ENCODE measurements around the gene BPIFA2. TPM values are rescaled to one million over a fixed set of nuclear protein-coding genes. Genes with fewer than 3 reads are reported as not detected.

The BPIFA2 gene
- total RNA-seq, 1 experiment from 2014 or later: not detected

GRCh38 chr20:33147299-33147698, 20.7 kb upstream of the BPIFA2 start:
- no peak for TF ChIP-seq FOSL1 (IDR thresholded peaks at IDR 0.05; ENCODE audit: low read depth)
- DNase-seq (ENCODE audit: low read depth, low spot score): no peak
- ChIA-PET CTCF (no interaction called here), POLR2A (no interaction called here), RAD21 (ENCODE audit: low non-redundant PET in 1 of 2, low total read pairs in 2 of 2, uncharacterized antibody in 2 of 2, unreplicated experiment in 2 of 2) (no interaction called here)
- Histone ChIP-seq H3K79me2 (ENCODE audit: insufficient read depth, low read length) (no peaks in the 10 kb centered on the region), H3K27me3 (ENCODE audit: insufficient read depth, low read length) (peaks cover 35% of the 10 kb centered on the region; the same call in 1 of the 2 replicates), H3K4me1 (ENCODE audit: control insufficient read depth in 1 of 2, insufficient read depth in 2 of 2, low read length in 2 of 2) (no peaks in the 10 kb centered on the region), H2AFZ (ENCODE audit: low read depth, low read length, poor library complexity, severe bottlenecking) (no peak overlapping the region), H3K27ac (ENCODE audit: low read depth, low read length) (no peak overlapping the region), H3K4me3 (replicated peaks in 1 of 2; ENCODE audit: low read depth in 1 of 2, low read length in 2 of 2) (no peak overlapping the region), H3K4me2 (ENCODE audit: low read length) (no peak overlapping the region), H3K9me3 (ENCODE audit: control insufficient read depth in 1 of 2, insufficient read depth in 1 of 2, low read depth in 1 of 2, low read length in 2 of 2) (no peaks in the 10 kb centered on the region), H3K36me3 (ENCODE audit: control insufficient read depth in 1 of 2, insufficient read depth in 2 of 2, low read length in 2 of 2) (no peaks in the 10 kb centered on the region), H3K9ac (ENCODE audit: low read length) (no peak overlapping the region), H4K20me1 (ENCODE audit: insufficient read depth) (no peaks in the 10 kb centered on the region), H3K9me2 (ENCODE audit: insufficient read depth) (no peaks in the 10 kb centered on the region)
- no TSS peak for BruUV-seq (replicated peaks)
- intact Hi-C loops (cut with micrococcal nuclease): no loop called here
- ATAC-seq: no peak

- ATAC-seq (no peak), DNase-seq (ENCODE audit: low read depth, low spot score) (no peak)
- BruUV-seq (replicated peaks): no TSS peak
- H2AFZ ChIP-seq (ENCODE audit: low read depth, low read length, poor library complexity, severe bottlenecking): no peak overlapping the region
- TF ChIP-seq ZBTB33 (IDR thresholded peaks at IDR 0.05; ENCODE audit: extremely low read depth, insufficient replicate concordance, low read length) (no peak), EZH2phosphoT487 (IDR thresholded peaks at IDR 0.05; ENCODE audit: borderline replicate concordance) (no peak), RAD21 (IDR thresholded peaks at IDR 0.05; ENCODE audit: low read depth) (no peak), CBX3 (IDR thresholded peaks at IDR 0.05; ENCODE audit: low read depth) (no peak), EGR1 (IDR thresholded peaks at IDR 0.05; ENCODE audit: low read depth) (no peak)
- RAD21 ChIA-PET (ENCODE audit: low non-redundant PET in 1 of 2, low total read pairs in 2 of 2, uncharacterized antibody in 2 of 2, unreplicated experiment in 2 of 2): no interaction called here
- POLR2A ChIA-PET: no interaction called here
- CTCF ChIA-PET: no interaction called here
- no peaks in the 10 kb centered on the region for H4K20me1 ChIP-seq (ENCODE audit: insufficient read depth)
- no peaks in the 10 kb centered on the region for H3K9me2 ChIP-seq (ENCODE audit: insufficient read depth)
- no peak overlapping the region for H3K9ac ChIP-seq (ENCODE audit: low read length)
- no peak overlapping the region for H3K27ac ChIP-seq (ENCODE audit: low read depth, low read length)
- intact Hi-C loops (cut with micrococcal nuclease): no loop called here
- no peaks in the 10 kb centered on the region for H3K4me1 ChIP-seq (ENCODE audit: control insufficient read depth in 1 of 2, insufficient read depth in 2 of 2, low read length in 2 of 2)
- H3K79me2 ChIP-seq (ENCODE audit: insufficient read depth, low read length): no peaks in the 10 kb centered on the region
- no peak overlapping the region for H3K4me3 ChIP-seq (replicated peaks in 1 of 2; ENCODE audit: low read depth in 1 of 2, low read length in 2 of 2)
- no peak overlapping the region for H3K4me2 ChIP-seq (ENCODE audit: low read length)
- no peaks in the 10 kb centered on the region for H3K36me3 ChIP-seq (ENCODE audit: control insufficient read depth in 1 of 2, insufficient read depth in 2 of 2, low read length in 2 of 2)
- peaks cover 42% of the 10 kb centered on the region; the same call in 1 of the 2 replicates for H3K27me3 ChIP-seq (ENCODE audit: insufficient read depth, low read length)
- H3K9me3 ChIP-seq (ENCODE audit: control insufficient read depth in 1 of 2, insufficient read depth in 1 of 2, low read depth in 1 of 2, low read length in 2 of 2): no peaks in the 10 kb centered on the region
These were observed 19.9 kb upstream of the BPIFA2 start for GRCh38 chr20:33148040-33148439.
